Measurements from ENCODE around the gene MYO3A.

The MYO3A gene, protein sequence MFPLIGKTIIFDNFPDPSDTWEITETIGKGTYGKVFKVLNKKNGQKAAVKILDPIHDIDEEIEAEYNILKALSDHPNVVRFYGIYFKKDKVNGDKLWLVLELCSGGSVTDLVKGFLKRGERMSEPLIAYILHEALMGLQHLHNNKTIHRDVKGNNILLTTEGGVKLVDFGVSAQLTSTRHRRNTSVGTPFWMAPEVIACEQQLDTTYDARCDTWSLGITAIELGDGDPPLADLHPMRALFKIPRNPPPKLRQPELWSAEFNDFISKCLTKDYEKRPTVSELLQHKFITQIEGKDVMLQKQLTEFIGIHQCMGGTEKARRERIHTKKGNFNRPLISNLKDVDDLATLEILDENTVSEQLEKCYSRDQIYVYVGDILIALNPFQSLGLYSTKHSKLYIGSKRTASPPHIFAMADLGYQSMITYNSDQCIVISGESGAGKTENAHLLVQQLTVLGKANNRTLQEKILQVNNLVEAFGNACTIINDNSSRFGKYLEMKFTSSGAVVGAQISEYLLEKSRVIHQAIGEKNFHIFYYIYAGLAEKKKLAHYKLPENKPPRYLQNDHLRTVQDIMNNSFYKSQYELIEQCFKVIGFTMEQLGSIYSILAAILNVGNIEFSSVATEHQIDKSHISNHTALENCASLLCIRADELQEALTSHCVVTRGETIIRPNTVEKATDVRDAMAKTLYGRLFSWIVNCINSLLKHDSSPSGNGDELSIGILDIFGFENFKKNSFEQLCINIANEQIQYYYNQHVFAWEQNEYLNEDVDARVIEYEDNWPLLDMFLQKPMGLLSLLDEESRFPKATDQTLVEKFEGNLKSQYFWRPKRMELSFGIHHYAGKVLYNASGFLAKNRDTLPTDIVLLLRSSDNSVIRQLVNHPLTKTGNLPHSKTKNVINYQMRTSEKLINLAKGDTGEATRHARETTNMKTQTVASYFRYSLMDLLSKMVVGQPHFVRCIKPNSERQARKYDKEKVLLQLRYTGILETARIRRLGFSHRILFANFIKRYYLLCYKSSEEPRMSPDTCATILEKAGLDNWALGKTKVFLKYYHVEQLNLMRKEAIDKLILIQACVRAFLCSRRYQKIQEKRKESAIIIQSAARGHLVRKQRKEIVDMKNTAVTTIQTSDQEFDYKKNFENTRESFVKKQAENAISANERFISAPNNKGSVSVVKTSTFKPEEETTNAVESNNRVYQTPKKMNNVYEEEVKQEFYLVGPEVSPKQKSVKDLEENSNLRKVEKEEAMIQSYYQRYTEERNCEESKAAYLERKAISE (N-terminal part only)

DNA sequence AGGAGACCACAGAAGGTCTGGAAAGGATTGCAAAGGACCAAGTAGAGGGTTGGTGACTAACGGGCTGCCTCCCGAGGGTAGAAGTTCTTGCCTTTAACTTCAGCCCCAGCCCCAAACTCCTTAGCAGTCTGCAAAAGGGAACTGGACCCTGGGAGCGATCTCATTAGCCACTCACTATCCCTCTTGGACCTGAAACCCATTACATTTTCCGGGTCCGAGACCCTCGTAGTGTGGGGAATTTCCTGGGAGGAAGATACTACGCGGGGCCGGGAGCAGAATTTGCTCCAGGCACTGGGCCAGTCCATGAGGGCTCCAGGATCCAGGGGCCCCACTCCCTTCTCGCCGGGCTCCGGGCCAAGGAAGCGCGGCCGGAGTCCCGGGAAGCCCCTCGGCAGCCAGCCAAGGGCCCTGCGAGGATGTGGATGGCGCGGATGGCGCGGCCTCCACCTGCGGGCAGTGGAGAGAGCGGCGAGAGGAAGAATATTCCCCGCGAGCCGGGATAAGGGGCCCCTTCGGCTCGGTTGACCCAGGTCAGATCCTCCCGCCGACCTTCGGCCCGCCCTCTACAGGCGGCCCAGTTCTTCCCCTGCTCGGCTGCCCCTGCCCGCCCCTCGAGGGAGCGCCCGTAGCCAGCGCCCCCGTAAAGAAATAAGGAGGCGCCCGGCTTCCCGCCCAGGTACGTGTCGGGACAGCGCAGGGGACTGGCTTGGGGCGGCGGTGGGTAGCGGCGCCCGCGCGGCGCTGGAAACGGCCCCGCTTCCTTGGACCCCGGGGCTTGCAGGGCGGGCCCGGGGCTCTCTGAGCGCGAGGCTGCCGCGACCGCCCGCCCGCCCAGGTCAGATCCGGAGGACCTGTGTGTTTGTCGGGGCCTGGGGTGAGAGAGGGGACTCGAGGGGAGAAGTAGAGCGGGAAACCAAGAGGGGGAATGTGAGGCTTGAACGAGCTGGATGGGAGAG lies at the start of gene MYO3A:
Gene MYO3A, plus strand, starts transcription at position 577 of the 956 bp plus-strand sequence. CDS start 17,882 bp downstream, outside the sequence.
- no peak for DNase-seq

DNA sequence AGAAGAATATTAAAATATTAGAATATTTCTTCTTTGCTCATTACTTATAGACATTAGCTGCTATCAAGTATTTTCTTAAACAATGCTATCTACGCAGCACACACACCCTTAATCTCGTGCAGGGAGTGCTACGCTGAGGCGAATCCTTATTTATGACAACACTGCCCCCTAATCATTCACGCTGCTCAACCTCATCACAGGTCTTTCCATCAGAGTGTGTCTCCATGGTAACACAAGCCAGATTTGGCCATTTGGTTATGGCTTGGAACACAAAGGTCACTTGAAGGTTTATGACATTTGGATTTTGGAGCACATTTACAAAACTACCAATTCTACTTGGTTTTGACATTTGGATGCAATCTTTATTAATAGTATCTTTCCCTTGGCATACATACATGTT lies 45.4 kb upstream of the MYO3A start:
- DNase-seq: no peak

DNA sequence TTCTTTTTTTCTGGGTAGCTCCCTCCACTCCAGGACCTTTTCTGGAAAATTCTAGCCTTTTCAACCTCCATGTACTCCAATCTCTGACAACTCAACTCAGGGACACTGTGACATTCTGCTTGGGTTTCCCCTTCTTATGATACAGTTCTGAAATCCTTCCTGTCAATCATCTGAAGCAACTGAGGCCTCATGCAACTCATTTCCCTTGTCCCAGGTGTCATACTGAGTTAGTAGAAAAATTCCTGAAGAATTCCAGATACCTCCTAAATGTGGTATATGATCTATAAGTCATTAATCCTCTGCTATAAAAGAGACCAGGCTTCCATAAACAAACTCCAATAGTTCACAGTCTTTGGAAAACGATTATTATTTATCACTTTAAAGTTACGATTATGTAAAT lies 43.0 kb upstream of the MYO3A start:
- no peak for DNase-seq

DNA sequence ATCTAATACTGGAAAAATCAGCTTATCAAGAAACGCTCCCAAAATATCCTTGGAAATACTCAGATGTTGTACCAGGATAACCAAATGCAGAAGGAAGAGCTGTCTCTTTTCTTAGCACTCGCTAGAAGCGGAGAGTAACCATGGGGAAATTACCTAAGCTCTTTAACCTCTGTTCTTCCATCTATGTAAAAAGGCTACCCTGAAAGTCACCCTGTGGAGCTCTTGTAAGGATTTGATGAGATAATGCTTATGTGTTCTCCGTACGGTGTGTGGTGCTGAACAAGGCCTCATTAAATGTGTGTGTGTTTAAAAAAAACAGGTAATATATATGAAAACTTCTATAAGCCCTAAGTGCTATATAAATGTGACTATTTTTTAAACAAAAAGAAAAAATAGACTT lies 38.2 kb upstream of the MYO3A start:
- DNase-seq: no peak

DNA sequence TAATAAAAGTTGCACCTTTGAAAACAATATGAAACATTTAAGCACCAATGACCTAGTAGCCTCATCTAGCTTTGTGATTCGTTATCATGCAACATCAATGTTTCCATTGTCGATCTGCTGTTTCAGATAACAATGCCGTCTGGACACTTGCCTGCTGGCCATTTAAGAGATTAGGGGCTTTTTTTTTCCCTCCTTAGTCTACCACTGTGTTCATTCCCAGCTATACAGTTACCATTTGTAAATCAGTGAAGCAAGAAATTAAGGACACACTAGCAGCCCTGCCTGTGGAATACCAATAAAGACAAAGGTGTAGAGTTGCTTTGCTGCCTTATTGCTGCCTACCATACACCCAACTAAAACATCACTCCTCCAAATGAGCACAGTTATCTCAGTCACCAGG lies 37.6 kb upstream of the MYO3A start:
- DNase-seq: no peak

DNA sequence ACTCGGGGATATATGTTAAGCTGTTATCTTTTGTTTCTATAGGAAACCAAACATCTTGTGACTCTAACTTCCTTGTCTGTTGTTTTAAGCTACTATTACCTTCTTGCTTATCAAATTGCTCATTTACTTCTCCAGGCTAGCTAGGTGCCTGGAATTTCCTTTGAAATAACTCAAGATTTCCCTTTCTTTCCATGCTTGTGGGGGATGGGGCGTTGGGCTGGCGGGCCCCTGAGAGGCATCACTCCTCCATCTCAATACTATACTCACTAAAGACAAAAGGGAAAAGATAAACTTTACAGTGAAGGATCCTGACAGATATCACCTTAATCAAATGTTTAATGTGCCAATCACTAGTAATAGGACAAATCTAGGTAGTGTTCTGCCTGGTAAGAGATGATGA lies 34.7 kb upstream of the MYO3A start:
- DNase-seq: no peak

DNA sequence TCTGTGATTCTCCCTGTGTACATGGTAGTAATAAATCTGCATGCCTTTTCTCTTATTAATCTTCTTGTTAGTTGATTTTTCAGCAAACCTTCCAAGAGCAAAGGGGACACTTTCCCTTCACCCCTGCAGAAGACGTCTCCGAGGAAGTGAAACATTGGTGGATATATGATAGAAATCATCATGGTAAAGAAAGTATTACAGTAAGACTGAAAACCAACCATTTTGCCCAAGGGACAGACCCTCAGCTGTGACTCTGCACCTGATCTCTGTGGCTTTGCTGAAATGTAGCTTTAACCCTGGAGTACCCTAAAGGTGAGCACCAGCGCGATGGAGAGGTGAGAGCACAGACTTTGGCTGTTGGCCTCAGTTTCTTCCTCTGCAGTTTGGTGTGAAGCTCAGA lies 32.8 kb upstream of the MYO3A start:
- no peak for DNase-seq

DNA sequence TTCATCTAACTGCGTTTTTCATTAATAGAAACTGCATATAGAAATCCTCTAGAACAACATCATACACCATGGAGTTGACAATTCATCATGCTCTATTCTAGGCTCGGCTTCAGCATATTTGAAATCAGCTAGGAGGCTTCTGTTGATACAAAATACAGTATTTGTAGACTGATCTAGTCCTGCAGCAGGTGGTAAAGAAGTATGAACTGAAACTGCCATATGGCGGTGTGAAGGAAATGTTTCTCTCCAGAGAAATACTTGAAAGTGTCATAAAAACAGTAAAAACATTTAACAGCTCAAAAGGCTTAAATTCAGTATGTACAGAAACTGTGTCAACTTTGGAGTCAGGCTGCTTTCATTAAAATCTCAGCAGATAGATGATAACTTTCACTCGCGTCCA lies 32.0 kb upstream of the MYO3A start:
- peak in 3 of 58 donors; percentile 5 to 9 (median 6) for DNase-seq

DNA sequence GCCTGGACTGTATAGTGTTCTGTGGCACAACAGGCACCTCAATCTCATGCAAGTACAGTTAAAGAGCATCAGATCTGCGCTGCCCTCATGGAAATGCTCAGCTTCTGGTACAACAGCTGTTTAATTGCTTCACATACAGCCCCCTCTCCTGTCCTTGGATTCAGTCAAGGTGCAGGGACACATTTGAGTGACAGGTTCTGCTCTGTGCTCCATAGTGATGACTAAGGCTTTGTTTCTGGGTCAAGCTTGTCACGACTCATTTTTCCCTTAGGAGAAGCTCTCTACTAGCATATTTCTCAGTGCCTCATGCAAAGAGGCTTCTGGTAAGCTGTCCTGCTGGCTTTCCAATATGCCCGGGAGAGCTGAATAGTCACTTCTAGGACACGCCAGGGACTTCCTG lies 26.8 kb upstream of the MYO3A start:
- no peak for DNase-seq

DNA sequence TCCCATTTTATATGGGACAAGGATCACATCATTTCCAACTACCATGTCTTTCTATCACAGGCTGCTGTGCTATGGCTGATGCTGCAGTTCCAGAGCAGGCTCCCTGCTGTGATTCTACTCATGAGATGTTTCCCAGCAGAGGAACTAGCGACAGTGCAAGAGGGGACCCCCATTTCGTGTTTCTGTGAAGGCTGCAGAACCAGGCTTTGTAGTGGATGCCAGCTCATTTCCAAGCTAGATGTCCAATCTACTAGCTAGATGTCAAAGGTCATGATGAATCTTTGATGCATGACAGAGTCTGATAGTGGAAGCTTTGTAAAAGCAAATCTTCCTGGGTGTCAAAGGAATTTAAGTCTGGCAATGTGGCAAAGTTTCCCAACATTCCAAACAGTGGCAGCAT lies 21.2 kb upstream of the MYO3A start:
- DNase-seq: no peak

DNA sequence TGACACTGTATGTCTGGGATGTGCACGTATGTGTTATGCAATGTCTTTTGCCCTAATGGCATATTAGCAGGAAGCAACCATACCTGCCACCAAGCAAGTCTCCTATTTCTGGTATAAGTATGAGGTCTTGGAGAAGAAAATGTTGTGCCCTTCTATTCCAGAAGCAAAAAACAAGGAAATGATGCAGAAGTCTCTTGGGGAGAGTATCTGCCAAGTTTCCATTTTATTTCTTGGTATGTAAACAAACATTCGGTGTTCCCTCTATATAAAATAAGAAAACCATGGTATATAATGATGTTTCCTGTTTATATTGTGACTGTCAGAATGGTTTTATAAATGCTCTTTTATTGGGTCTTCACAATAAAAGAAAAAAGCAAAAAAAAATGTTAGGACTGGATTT lies 19.3 kb upstream of the MYO3A start:
- no peak for DNase-seq

DNA sequence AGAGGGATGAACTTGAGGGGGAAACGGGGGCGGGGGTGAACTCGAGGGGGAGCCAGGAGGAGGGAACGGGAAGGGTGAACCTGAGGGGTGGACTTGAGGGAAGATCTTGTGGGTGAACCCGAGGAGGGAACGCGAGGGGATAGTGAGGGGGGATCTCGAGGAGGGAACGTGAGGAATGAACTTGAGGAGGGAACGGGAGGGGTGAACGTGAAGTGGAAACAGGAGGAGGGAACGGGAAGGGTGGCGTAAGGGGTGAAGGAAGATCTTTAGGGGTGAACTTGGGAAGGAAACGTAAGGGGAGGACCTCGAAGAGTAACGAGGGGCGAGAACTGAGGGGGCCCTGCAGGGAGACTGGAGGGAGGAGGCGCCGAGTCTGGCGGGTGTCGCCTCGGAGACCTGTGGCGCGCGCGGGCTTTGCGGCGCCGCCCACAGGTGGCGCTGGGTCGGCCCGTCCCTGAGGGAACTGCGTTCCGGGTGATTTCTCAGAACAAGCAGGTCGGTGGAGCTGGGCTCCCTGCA lies 651 bp downstream of the MYO3A start:
- peak in 1 of 58 donors; percentile 25 for DNase-seq

DNA sequence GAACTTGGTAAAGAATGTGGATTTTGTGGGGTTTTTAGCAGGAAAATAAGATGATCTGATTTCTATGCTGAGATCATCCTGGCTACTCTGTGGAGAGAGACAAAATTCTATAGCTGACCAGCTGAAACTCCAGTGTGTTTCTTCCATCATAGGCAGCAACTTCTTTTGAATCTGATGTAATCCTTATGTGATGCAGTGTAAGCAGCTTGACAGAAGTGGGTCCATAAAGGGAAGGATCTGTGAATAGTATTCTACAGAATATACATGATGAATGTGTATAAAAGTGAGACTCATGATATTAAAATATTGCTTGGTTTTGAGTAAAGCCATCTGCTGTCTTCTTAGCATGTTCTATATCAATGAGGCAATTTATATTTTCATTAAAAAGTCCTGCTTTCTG lies 4.4 kb downstream of the MYO3A start:
- no peak for DNase-seq

DNA sequence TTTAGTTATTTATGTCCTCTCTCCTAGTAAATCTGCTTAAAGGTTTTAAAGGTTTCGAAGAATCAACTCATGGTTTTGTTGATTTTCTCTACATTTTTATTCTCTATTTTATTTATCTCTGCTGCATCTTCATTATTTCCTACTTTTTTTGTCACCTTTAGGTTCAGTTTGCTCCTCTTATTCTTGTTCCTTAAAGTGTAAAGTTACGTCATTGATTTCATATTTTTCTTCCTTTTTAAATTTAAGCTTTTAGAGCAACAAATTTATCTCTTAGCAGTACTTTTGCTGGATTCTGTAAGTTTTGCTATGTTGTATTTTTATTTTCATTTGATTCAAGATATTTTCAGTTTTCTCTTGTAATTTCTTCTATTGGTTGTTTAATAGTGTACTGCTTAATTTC lies 10.7 kb downstream of the MYO3A start:
- no peak for DNase-seq

DNA sequence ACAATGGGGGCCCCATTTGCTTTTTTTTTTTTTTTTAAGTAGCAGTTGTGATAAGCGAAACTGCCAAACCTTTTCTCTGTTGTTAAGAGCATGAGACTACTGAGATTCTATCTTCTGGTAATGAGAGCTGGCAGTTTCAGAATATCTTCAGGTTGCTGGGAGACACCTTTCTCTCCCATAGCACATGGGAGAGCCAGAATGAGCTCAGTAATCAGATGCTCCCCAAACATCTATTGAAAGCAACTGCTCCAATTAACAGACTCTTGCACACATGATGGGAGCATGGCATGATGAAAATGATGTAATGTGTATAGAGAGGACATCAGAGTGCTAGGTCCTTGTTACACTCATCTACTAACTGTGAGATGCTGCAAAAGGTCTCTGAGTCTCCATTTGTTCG lies 18.8 kb downstream of the MYO3A start:
- DNase-seq: no peak

DNA sequence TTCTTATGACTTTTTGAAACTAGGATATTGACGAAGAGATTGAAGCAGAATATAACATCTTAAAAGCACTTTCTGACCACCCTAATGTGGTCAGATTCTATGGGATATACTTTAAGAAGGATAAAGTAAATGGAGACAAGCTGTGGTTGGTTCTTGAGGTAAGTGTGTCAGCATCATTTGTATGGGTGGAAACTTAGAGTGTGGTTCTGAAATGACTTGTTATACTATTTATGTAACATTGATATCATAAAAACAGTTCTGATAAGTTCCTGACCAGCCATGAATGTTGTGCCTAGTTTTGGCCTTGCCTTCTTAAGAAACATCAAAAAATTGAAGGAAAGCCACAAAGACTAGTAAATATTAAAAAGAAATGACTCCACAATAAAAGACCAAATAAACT lies 20.8 kb downstream of the MYO3A start:
- no peak for DNase-seq

DNA sequence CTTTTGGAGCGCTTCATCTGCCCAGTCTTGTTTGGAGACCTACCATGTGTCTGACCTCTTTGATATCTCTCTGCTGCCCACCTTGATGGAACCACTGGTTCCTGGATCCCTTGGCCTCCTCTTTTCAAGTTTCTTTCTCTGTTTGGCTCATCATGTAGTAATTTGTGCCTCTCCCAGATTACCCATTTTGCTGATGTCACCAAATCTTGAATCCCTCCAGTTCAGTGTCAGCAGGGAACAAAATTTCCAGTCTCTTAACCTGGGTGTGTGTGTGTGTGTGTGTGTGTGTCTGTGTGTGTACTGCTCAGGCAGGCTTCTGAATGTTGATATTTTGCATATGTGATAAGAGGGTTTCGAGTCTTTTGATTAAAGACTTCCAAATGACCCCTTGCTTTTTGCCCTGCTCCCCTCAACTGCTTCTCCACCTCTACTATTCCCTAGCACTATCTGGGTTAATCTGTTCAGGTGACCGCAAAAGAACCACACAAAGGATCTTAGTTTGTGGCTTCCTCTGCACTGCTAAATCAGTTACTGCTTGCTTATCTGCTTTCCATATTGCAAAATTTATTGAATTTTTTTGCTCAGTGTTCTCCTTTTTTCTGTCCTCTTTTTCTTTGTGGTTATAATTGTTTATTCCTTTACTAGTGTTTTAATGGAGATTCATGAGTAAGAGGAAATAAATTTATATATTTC lies 25.7 kb downstream of the MYO3A start:
- DNase-seq: no peak

DNA sequence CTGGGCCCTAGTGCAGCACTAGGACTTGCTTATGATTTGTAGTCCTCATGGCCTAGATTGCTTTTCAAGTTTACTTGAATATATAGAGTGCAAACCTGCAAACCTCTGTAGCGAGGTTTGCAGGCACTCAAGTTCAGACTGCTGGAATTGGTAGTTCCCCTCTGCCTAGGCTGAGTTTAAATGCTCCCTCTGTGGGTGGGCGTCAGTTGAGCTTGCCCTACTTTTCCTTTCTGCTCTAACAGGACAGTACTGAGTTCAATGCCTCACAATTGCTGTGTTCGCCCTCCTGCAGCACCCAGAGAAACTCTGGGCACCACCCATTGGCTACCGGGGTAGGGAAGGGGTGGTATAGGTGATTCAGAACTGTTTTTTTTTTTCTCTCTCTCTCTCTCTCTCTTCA lies 31.6 kb downstream of the MYO3A start:
- DNase-seq: no peak

DNA sequence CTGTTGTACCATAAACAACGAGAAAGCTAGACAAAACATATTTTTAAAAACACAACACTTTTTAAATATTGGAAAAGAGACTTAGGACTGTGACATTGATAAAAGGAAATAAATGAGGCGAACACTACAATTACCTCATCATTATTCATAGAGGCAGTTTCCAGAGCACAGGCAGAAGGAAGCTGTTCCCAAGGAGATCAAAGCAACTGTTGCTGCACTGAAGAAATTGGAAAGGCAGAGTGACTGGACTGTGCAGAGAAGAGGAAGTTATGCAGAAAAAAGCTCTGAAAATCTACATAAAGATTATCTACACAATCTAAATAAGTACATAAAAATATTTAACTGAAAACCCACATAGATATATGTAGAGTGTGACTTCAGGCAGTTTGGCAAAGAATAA lies 32.8 kb downstream of the MYO3A start:
- DNase-seq: peak in 1 of 58 donors; percentile 4

DNA sequence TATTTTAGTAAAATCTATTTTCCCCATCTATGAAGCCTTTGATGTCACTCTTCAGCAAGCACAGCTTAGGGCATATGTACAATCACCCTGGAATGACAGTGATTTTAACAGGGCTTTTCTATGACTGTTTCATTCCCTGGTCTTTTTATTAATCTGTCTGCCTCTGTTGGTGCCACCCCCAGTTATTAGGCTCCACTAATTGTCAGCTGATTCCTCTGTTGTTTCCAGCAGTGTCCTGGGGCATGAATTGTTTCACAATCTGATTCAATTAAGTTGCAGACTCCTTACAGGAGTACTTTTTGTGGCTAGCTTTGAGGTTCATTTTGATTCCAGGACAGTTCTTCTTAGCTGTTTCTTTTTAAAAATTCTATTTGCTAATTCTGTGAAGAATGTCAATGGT lies 38.6 kb downstream of the MYO3A start:
- no peak for DNase-seq

Data from anterior cingulate cortex (tissue), 58 donors.